ENCODE results near the gene PROX2. TPM values are rescaled to one million over a fixed set of nuclear protein-coding genes. Genes with fewer than 3 reads are reported as not detected.

PROX2 gene
- total and polyA plus RNA-seq, 9 of the 15 experiments (the other 6 are each of a cell fraction or from before 2014, with no cell fraction given), result not detected

- H3K27ac ChIP-seq (ENCODE audit: extremely low read depth, low read depth, low read length), result no peak overlapping the region
- no peaks in the 10 kb centered on the region for H3K79me2 ChIP-seq (ENCODE audit: control insufficient read depth, insufficient read depth, low read length)
- no peak overlapping the region; a peak in 1 of 4 replicates for H3K9ac ChIP-seq (ENCODE audit: insufficient read depth in 1 of 2, low read depth in 2 of 2, low read length in 2 of 2)
- in situ Hi-C loops (cut with MboI) (loop anchor here (10.0 kb wide), 1 partner anchor 159 kb away; no protein-coding TSS in a partner anchor), intact Hi-C loops (cut with micrococcal nuclease) (loop anchor here (10.0 kb wide), 1 partner anchor 389 kb away; no protein-coding TSS in a partner anchor)
- H2AFZ ChIP-seq (ENCODE audit: low read depth, low read length), result no peak overlapping the region
- CTCF ChIA-PET (ENCODE audit: low intra/inter-chr PET ratio), result interaction anchor here (3.3 kb wide), 1 partner anchor 172 kb away, joined by 23 read pairs; no protein-coding TSS in a partner anchor
- peaks cover 0 to 13% of the 10 kb centered on the region in 2 experiments; a peak in 2 of 5 replicates for H3K4me1 ChIP-seq (replicated peaks in 1 of 2; ENCODE audit: control insufficient read depth in 2 of 2, insufficient read depth in 2 of 2, low read length in 2 of 2)
- no peaks in the 10 kb centered on the region for H3K9me1 ChIP-seq (ENCODE audit: control insufficient read depth, insufficient read depth, low read length)
- no peaks in the 10 kb centered on the region for H3K27me3 ChIP-seq (ENCODE audit: control insufficient read depth in 2 of 2, insufficient read depth in 2 of 2, low read length in 2 of 2)
- H3K4me3 ChIP-seq, result no peak overlapping the region
- DNase-seq (ENCODE audit: extremely low read depth in 1 of 4, low spot score in 3 of 4), result no peak
- no peak for FAIRE-seq
- no peak for TF ChIP-seq RB1 (IDR thresholded peaks at IDR 0.05; ENCODE audit: low read depth)
- TF ChIP-seq RBM34 (IDR thresholded peaks at IDR 0.05; ENCODE audit: borderline replicate concordance, insufficient read depth, low read length), result no peak
- no peak for TF ChIP-seq SNIP1 (IDR thresholded peaks at IDR 0.05; ENCODE audit: low read depth)
- TF ChIP-seq FOXP1 (CRISPR knock-in tag; IDR thresholded peaks at IDR 0.05), result no peak
- peak; percentile 92 for TF ChIP-seq NFIC (IDR thresholded peaks at IDR 0.05)
- peak; percentile 72 for TF ChIP-seq NFIX (CRISPR knock-in tag; IDR thresholded peaks at IDR 0.05; ENCODE audit: low read depth)
- no peak for TF ChIP-seq CGGBP1 (CRISPR knock-in tag; IDR thresholded peaks at IDR 0.05)
- TF ChIP-seq HMG20B (CRISPR knock-in tag; IDR thresholded peaks at IDR 0.05), result no peak
- no peak for TF ChIP-seq MITF (IDR thresholded peaks at IDR 0.05)
- TF ChIP-seq CSDE1 (IDR thresholded peaks at IDR 0.05), result no peak
- no peak for TF ChIP-seq CTCF (IDR thresholded peaks at IDR 0.05 in 2 of 3, conservative IDR thresholded peaks at IDR 0.05 in 1 of 3; ENCODE audit: insufficient read depth in 2 of 3, low read depth in 1 of 3, low read length in 3 of 3)
- no peak for TF ChIP-seq IRF2 (CRISPR knock-in tag; IDR thresholded peaks at IDR 0.05)
- H4K20me1 ChIP-seq (replicated peaks; ENCODE audit: control insufficient read depth, insufficient read depth, low read length), result no peaks in the 10 kb centered on the region
- no peak overlapping the region for H3K4me2 ChIP-seq (ENCODE audit: insufficient read depth, low read length)
- POLR2A ChIA-PET, result no interaction called here
- 55% methylated on average over 6 of the region's 7 CpGs for WGBS (ENCODE audit: insufficient coverage, low coverage, missing lambda C conversion rate)
- ATAC-seq, result no peak
- no peaks in the 10 kb centered on the region for H3K9me3 ChIP-seq (replicated peaks; ENCODE audit: control insufficient read depth, insufficient read depth, low read depth, low read length)
- BruUV-seq (replicated peaks), result no TSS peak
- H3K36me3 ChIP-seq (ENCODE audit: control insufficient read depth, insufficient read depth, low read length), result no peaks in the 10 kb centered on the region
Observed at GRCh38 chr14:74915826-74916225, 39.9 kb upstream of the PROX2 start.
